ENCODE data around the gene RRAGD.

RRAGD gene

GRCh38 chr6:89346433-89346832 lies 65.6 kb downstream of the RRAGD start:
- DNase-seq (ENCODE audit: low read depth): no peak

DNA sequence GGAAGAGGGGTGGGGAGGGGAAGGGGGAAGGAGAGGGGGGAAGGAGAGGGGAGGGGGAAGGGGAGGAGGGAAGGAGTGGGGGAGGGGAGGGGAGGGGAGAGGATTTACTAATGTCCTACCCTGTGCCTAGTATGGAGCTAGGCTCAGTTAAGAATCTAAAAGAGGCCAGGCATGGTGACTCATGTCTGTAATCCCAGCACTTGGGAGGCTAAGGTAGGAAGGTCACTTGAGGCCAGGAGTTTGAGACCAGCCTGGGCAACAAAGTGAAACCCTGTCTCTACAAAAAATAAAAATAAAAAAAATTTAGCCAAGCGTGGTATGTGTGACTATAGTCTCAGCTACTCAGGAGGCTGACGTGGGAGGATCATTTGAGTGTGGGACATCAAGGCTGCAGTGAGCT lies 72.5 kb downstream of the RRAGD start:
- DNase-seq (ENCODE audit: low read depth): no peak

DNA sequence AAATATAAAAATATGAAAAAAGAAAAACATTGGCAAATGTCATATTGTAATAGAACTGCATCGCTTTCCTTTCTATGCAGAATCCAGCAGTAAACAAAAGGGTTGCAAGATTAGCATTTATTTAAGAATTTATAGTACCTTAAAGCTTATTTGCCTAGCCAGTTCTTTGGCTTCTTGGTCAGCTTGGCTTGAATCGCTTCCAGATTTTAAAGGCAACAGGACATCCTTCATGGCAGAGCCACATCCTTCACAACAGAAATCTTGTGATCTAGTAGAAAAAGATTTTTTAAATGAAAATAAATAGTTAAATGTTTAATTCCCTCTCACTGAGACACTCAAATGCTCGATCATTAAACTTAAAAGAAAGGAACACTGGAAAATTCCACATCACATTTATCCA lies 76.9 kb downstream of the RRAGD start:
- no peak for DNase-seq (ENCODE audit: low read depth)

DNA sequence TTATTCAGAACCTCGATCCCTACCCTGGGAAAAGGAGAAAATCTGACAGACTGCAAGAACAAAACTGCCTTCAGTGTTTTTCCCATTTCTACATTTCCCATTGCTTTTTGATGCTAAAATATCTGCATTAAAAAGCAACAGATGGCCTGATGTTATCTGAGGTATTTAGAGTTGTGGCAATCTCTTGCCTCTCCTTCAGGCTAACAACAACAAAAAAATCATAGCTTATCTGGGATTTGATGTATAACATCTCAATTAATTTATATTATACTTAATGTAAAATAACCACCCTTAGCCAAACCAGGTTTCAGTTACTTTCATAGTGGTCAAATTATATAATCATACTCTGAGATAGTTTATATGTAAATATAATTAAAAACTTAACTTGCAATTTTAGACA lies 81.2 kb downstream of the RRAGD start:
- DNase-seq (ENCODE audit: low read depth): no peak

DNA sequence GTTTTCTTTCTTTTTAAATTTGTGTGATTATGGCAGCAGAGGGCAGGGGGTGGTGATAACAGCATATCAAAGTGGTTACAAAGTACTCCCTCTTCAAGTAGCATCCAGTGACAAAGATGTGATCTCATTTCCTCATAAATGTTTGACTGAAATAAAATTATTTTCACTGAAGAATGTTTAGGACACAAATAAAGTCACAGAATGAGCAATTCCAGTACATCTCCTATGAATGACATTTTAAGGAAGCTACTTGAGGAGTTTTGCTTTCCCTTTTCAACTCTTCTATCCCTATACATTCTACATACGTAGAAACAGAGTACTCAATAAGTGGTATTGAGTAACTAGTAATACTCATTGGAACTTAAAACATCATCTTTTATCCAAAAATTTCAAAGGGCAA lies 83.1 kb downstream of the RRAGD start:
- no peak for DNase-seq (ENCODE audit: low read depth)

DNA sequence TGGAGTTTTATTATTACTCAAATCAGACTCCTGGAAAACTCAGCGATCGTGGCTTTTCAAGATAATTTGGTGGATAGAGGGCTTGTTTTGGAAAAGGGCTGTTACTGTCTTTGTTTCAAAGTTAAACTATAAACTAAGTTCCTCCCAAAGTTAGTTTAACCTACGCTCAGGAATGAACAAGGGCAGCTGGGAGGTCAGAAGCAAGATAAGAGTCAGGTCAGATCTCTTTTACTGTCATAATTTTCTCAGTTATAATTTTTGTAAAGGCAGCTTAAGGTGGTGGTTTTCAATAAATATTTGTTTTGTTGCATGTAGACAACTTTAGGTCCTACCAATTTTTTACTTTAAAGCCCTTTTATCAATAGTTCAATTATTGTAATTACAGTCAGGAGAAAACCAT lies 87.8 kb downstream of the RRAGD start:
- no peak for DNase-seq (ENCODE audit: low read depth)

DNA sequence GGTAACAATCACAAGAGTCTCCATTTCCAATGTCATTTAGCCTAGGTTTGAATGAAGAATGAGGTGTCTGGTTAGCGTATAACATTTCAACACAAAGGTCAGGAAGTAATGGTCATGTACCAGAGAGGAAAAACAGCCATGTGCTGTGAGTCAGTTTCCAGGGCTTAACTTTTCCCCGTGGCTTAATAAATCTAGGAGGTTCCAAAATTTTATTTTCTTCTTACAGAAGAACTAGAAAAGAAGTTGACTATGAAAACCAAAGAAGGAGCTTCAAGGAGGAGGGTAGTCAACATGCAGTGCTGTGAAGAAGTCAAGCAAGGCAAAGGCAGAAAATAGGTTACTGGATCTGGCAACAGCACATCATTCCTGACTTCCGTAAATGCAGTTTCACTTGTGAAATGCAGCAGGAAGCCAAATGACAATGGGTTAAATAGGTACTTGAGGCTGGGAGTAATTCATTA lies 88.5 kb downstream of the RRAGD start:
- DNase-seq (ENCODE audit: low read depth): no peak

- no peak for DNase-seq (ENCODE audit: low read depth)
Observed at GRCh38 chr6:89321131-89321970, 90.7 kb downstream of the RRAGD start.

DNA sequence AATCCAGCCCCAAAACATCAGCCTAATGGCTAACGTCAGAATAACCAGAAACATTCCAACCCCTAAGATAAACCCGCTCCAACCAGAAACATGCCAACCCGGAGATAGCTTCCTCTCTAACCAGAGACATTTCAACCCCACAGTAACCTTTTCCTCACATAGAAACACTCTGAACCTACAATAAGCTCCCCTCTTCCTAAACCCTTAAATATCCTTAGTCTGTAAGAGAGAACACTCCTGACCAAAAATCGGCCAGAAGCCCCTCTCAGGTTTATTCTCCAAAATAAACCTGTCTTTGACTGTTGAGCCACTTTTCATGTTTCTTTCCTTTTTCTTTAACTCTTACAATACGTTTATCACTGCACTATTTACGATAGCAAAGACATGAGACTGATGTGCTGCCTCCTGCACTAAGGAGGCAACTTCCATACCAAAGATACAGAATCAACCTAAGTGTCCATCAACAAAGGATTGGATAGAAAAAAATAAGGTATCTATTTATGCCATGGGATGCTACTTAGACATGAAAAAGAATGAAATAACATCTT lies 92.0 kb downstream of the RRAGD start:
- DNase-seq (ENCODE audit: low read depth): no peak

GRCh38 chr6:89317067-89317466 lies 95.0 kb downstream of the RRAGD start:
- DNase-seq (ENCODE audit: low read depth): no peak

DNA sequence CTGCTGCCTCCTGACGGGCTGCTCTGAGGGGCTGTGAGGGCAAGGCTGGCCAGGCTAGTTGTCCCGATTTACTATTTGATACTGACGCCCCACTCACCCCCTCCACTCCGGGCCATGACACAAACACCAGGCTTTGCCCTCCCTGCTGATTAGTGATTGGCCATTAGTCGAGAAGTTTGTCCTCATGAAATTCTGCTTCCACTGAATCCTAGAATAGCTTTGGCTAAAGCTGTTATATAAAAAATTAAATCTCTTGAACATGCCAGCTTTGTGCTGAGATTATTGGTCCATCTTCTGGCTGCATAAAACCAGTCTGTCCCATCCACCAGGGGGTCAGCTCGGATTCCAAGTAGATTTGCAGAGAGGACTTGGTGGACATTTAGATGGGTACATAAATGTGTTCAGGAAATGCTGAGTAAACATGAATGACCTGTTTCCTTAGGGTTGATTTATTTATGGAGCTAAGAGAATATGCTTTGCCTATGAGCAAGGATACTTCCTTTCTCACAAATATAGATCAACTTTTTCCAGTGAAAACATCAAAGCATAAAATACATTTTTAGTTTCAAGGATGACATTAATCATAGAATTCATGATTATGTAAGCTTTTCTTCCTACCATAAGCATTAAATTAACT lies 96.7 kb downstream of the RRAGD start, which contains the start of gene GABRR2:
Gene GABRR2 (minus strand): TSS at position 51 of the 637 bp plus-strand sequence. CDS start 134 bp downstream, outside the sequence.
- no peak for DNase-seq (ENCODE audit: low read depth)

- no peak for DNase-seq (ENCODE audit: low read depth)
Observed at GRCh38 chr6:89314692-89315091, 97.4 kb downstream of the RRAGD start.

All from activated T-helper 9 cell treated with anti-CD3 and anti-CD28 coated beads, Interleukin-2, amount 50 U/mL, for 16 hours (primary cell).